Measurements from ENCODE around the gene DOCK4.

GRCh38 chr7:112132051-112132694, 74.0 kb downstream of the DOCK4 start:
- TF ChIP-seq CTCF (conservative IDR thresholded peaks at IDR 0.05) (no peak), ZFX (IDR thresholded peaks at IDR 0.05) (no peak)

Measured in C4-2B (cell line).